IMR-90 (cell line): ENCODE measurements around the gene LAMA4. TPM values are rescaled to one million over a fixed set of nuclear protein-coding genes. Genes with fewer than 3 reads are reported as not detected.
A peak's percentile ranks its signal among the peaks of the same experiment; 100 is the strongest.

ENCODE experiments used
- ATAC-seq: fragments of 200-7000 bp; cut with Tn5 transposase; 2 replicates; pipeline ENCODE4 v1.9.1; 2020; ENCODE audit warnings: low read depth, mild to moderate bottlenecking, moderate library complexity
- BruUV-seq: library from RNA; stranded (reverse); fragments of 400-500 nt; replicated peaks from 2 replicates; lab custom pipeline; 2021; lab: Mats Ljungman, UMichigan
- CTCF ChIA-PET: fragments of 300-600 bp; formaldehyde crosslinking; extraction: SDS; loops from one replicate; lab custom pipeline; 2021; ENCODE audit warnings: antibody characterized with exemption; lab: Yijun Ruan, JAX
- POLR2A ChIA-PET: fragments of 300-600 bp; sonication (Branson Sonifier 250); formaldehyde crosslinking; loops from one replicate; lab custom pipeline; 2022; ENCODE audit warnings: antibody characterized with exemption; ENCODE audit not compliant: unreplicated experiment; lab: Charles Lee
- DNase-seq: peaks from one replicate; pipeline ENCODE4 v3.0.0; 2013
- H2AFZ ChIP-seq: replicated peaks from 2 replicates; pipeline ENCODE3; 2013; ENCODE audit warnings: low read length, mild to moderate bottlenecking; ENCODE audit not compliant: poor library complexity
- H2AK5ac ChIP-seq: 2 replicates; pipeline ENCODE4 v1.6.1; 2013; ENCODE audit warnings: low read depth, low read length, inconsistent platforms
- H2AK9ac ChIP-seq: replicated peaks from 2 replicates; pipeline ENCODE3; 2013; ENCODE audit warnings: mild to moderate bottlenecking, low read depth, low read length, moderate library complexity; ENCODE audit not compliant: poor library complexity
- H2BK120ac ChIP-seq: 2 replicates; pipeline ENCODE4 v1.6.1; 2013; ENCODE audit warnings: low read depth, low read length, inconsistent platforms
- H2BK15ac ChIP-seq: 3 replicates; pipeline ENCODE4 v1.6.1; 2013; ENCODE audit warnings: low read depth, low read length, inconsistent platforms
- H2BK20ac ChIP-seq: 2 replicates; pipeline ENCODE4 v1.6.1; 2013; ENCODE audit warnings: low read depth, mild to moderate bottlenecking, inconsistent platforms, low read length, moderate library complexity
- H2BK5ac ChIP-seq: 2 replicates; pipeline ENCODE4 v1.6.1; 2013; ENCODE audit warnings: mild to moderate bottlenecking, low read depth, low read length, inconsistent platforms; ENCODE audit not compliant: poor library complexity, severe bottlenecking
- H3K14ac ChIP-seq: replicated peaks from 2 replicates; pipeline ENCODE4 v1.6.1; 2013; ENCODE audit warnings: low read depth, low read length, inconsistent platforms
- H3K18ac ChIP-seq: 2 replicates; pipeline ENCODE4 v1.6.1; 2013; ENCODE audit warnings: low read depth, low read length, control low read depth
- H3K23ac ChIP-seq: 2 replicates; pipeline ENCODE4 v1.6.1; 2013; ENCODE audit warnings: low read depth, low read length, inconsistent platforms
- H3K27ac ChIP-seq: 2 replicates; pipeline ENCODE4 v1.5.1; 2013; ENCODE audit warnings: mild to moderate bottlenecking, control low read depth, low read length; ENCODE audit not compliant: insufficient read depth
- H3K27me3 ChIP-seq: 2 replicates; pipeline ENCODE4 v1.6.1; 2013; ENCODE audit warnings: low read length; ENCODE audit not compliant: control insufficient read depth, insufficient read depth
- H3K36me3 ChIP-seq: 2 replicates; pipeline ENCODE4 v1.6.1; 2013; ENCODE audit warnings: low read length, mixed read lengths; ENCODE audit not compliant: control insufficient read depth, insufficient read depth
- H3K4ac ChIP-seq: 2 replicates; pipeline ENCODE4 v1.6.1; 2013; ENCODE audit warnings: low read depth, low read length, inconsistent platforms
- H3K4me1 ChIP-seq: 2 replicates; pipeline ENCODE4 v1.6.1; 2013; ENCODE audit warnings: low read length, mixed read lengths; ENCODE audit not compliant: control insufficient read depth, insufficient read depth
- H3K4me2 ChIP-seq: 2 replicates; pipeline ENCODE4 v1.6.1; 2013; ENCODE audit warnings: low read depth, mild to moderate bottlenecking, control low read depth, low read length, moderate library complexity
- H3K4me3 ChIP-seq: 2 replicates; pipeline ENCODE4 v1.5.1; 2013; ENCODE audit warnings: low read depth, mild to moderate bottlenecking, control low read depth, low read length, moderate library complexity; ENCODE audit not compliant: insufficient read depth
- H3K56ac ChIP-seq: 2 replicates; pipeline ENCODE4 v1.6.1; 2013; ENCODE audit warnings: low read length, inconsistent platforms; ENCODE audit not compliant: insufficient read depth; ENCODE audit errors: extremely low read depth
- H3K79me1 ChIP-seq, 2 experiments: 2 replicates each; pipeline ENCODE4 v1.6.1; 2013; ENCODE audit warnings: low read length in 2 of 2, inconsistent platforms in 1 of 2, low read depth in 1 of 2
- H3K9ac ChIP-seq: 2 replicates; pipeline ENCODE4 v1.6.1; 2013; ENCODE audit warnings: low read depth, low read length, control low read depth
- H3K9me1 ChIP-seq: 2 replicates; pipeline ENCODE4 v1.6.1; 2013; ENCODE audit warnings: low read length, inconsistent platforms; ENCODE audit not compliant: insufficient read depth
- H3K9me3 ChIP-seq: 2 replicates; pipeline ENCODE4 v1.6.1; 2013; ENCODE audit warnings: low read length; ENCODE audit not compliant: control insufficient read depth, insufficient read depth
- H4K20me1 ChIP-seq: 2 replicates; pipeline ENCODE4 v1.6.1; 2013; ENCODE audit warnings: low read length, inconsistent platforms; ENCODE audit not compliant: insufficient read depth
- H4K5ac ChIP-seq: 2 replicates; pipeline ENCODE4 v1.6.1; 2013; ENCODE audit warnings: mild to moderate bottlenecking, low read depth, low read length, control low read depth
- H4K8ac ChIP-seq, 2 experiments: 2 replicates each; pipeline ENCODE4 v1.6.1; 2013; ENCODE audit warnings: low read depth in 2 of 2, low read length in 2 of 2, control low read depth in 1 of 2, inconsistent platforms in 1 of 2
- H4K91ac ChIP-seq: 2 replicates; pipeline ENCODE4 v1.6.1; 2013; ENCODE audit warnings: low read depth, low read length, inconsistent platforms; ENCODE audit not compliant: insufficient read depth
- BHLHE40 ChIP-seq: fragments of 150-350 bp; IDR thresholded peaks from 2 replicates; pipeline ENCODE4 v1.6.1; 2016; ENCODE audit warnings: mild to moderate bottlenecking, low read depth, low read length
- CEBPB ChIP-seq: IDR thresholded peaks from 2 replicates; pipeline ENCODE4 v1.6.1; 2012; ENCODE audit warnings: low read depth, low read length, improper control_type of control experiment
- MXI1 ChIP-seq: IDR thresholded peaks from 2 replicates; pipeline ENCODE4 v1.6.1; 2012; ENCODE audit warnings: low read depth, mild to moderate bottlenecking, low read length, moderate library complexity, borderline replicate concordance
- NFE2L2 ChIP-seq: fragments of 150-350 bp; IDR thresholded peaks from 2 replicates; pipeline ENCODE4 v1.6.1; 2016; ENCODE audit warnings: low read depth, mild to moderate bottlenecking, low read length
- POLR2A ChIP-seq: IDR thresholded peaks from 2 replicates; pipeline ENCODE4 v1.6.1; 2012; ENCODE audit warnings: mild to moderate bottlenecking, low read depth, low read length
- RAD21 ChIP-seq: IDR thresholded peaks from 2 replicates; pipeline ENCODE4 v1.6.1; 2012; ENCODE audit warnings: low read length, improper control_type of control experiment
- SMC3 ChIP-seq: fragments of 150-350 bp; IDR thresholded peaks from 2 replicates; pipeline ENCODE4 v1.6.1; 2016; ENCODE audit warnings: low read depth, mild to moderate bottlenecking, antibody characterized with exemption, low read length, moderate library complexity
- WGBS, 2 experiments: methylation state at CpG; one replicate each; pipeline versions ENCODE4 v1.1.5 to v1.1.7; 2013; ENCODE audit warnings: missing lambda C conversion rate in 2 of 2; ENCODE audit not compliant: insufficient read length in 1 of 2; ENCODE audit errors: extremely low coverage in 2 of 2; 5-methylcytosine and 5-hydroxymethylcytosine counted together
- dilution Hi-C: fragments of 300-500 bp; cut with HindIII; formaldehyde crosslinking; loops from one replicate; pipeline ENCODE4 v1.14.3; 2018; ENCODE audit warnings: low sequenced_read_pairs; ENCODE audit not compliant: unreplicated experiment
- in situ Hi-C: fragments of 300-500 bp; cut with MboI; formaldehyde crosslinking; loops from 3 replicates; pipeline ENCODE4 v1.14.3; 2019; ENCODE audit warnings: low sequenced_read_pairs, inconsistent platforms, mixed read lengths
- intact Hi-C: fragments of 100-400 bp; cut with micrococcal nuclease; formaldehyde crosslinking; loops from 2 replicates; pipeline ENCODE4 v1.10.0; 2022
- polyA plus RNA-seq, 3 experiments: library from polyadenylated mRNA; depleted of rRNA; stranded (reverse); fragments of >200 nt; gene quantifications; 2 replicates each; pipeline ENCODE4 v1.2.3, GENCODE V29; 2012; ENCODE audit warnings: low replicate concordance in 1 of 3
- total RNA-seq: library from RNA; depleted of rRNA; stranded (reverse); fragments of >200 nt; gene quantifications from 2 replicates; pipeline ENCODE4 v1.2.3, GENCODE V29; 2012

The LAMA4 gene
- total and polyA plus RNA-seq, 2 of the 4 experiments (the other 2 are of a cell fraction) = 33.9 to 35.8 TPM

- H2BK5ac ChIP-seq = no peak overlapping the region
- no peak overlapping the region for H4K8ac ChIP-seq
- H3K27ac ChIP-seq = peak overlapping the region; percentile 75; the same call in 1 of the 2 replicates
- H3K14ac ChIP-seq = no peak overlapping the region
- intact Hi-C loops = no loop called here
- H3K18ac ChIP-seq = peak overlapping the region; percentile 32; the same call in 1 of the 2 replicates
- no peak overlapping the region for H4K5ac ChIP-seq
- peak; percentile 97 for TF ChIP-seq CEBPB
- no peak for TF ChIP-seq BHLHE40
- no peak for TF ChIP-seq POLR2A
- TF ChIP-seq SMC3 = no peak
- TF ChIP-seq MXI1 = no peak
- TF ChIP-seq NFE2L2 = no peak
- TF ChIP-seq RAD21 = no peak
- 0% methylated on average over 2 of the region's 3 CpGs; no CpG with 5 or more reads in 1 of the 2 experiments for WGBS, 2 experiments
- no peaks in the 10 kb centered on the region for H3K27me3 ChIP-seq
- no peak overlapping the region for H2AK5ac ChIP-seq
- H3K36me3 ChIP-seq = no peaks in the 10 kb centered on the region
- no peak overlapping the region for H3K4me3 ChIP-seq
- peak overlapping the region; percentile 30; the same call in 1 of the 2 replicates for H2BK20ac ChIP-seq
- no peak overlapping the region for H3K56ac ChIP-seq
- ChIA-PET CTCF (interaction anchor here (1.1 kb wide), 1 partner anchor 71 kb away, joined by 3 read pairs; no protein-coding TSS in a partner anchor), POLR2A (no interaction called here)
- H2AK9ac ChIP-seq = no peak overlapping the region
- no peak overlapping the region for H3K23ac ChIP-seq
- peaks cover 12% of the 10 kb centered on the region for H3K4me1 ChIP-seq
- BruUV-seq = no TSS peak
- H3K4me2 ChIP-seq = no peak overlapping the region
- no peaks in the 10 kb centered on the region for H3K9me3 ChIP-seq
- DNase-seq (peak; percentile 92), ATAC-seq (peak; percentile 16)
- no peak overlapping the region for H4K91ac ChIP-seq
- H3K9me1 ChIP-seq = peaks cover 4% of the 10 kb centered on the region; the same call in 1 of the 2 replicates
- H2BK120ac ChIP-seq = peak overlapping the region; percentile 1; the same call in 1 of the 2 replicates
- dilution Hi-C loops = no loop called here
- H2BK15ac ChIP-seq = no peak overlapping the region
- H3K4ac ChIP-seq = peak overlapping the region; percentile 25
- in situ Hi-C loops = no loop called here
- H4K20me1 ChIP-seq = no peaks in the 10 kb centered on the region
- H3K9ac ChIP-seq = no peak overlapping the region
- no peak overlapping the region for H2AFZ ChIP-seq
- no peaks in the 10 kb centered on the region; a peak in 2 of 4 replicates for H3K79me1 ChIP-seq
These were observed 16.8 kb downstream of the LAMA4 start for GRCh38 chr6:112237595-112237994.
